ENCODE results near the gene VPS9D1. TPM values are rescaled to one million over a fixed set of nuclear protein-coding genes. Genes with fewer than 3 reads are reported as not detected.

Gene VPS9D1
- total RNA-seq, 4 donors from 2014 or later = 1.5 to 10.5 (median 3.6) TPM

GRCh38 chr16:89748921-89749320 lies 28.2 kb upstream of the VPS9D1 start:
- TF ChIP-seq CTCF (IDR thresholded peaks at IDR 0.05; ENCODE audit: low read depth) = no peak

GRCh38 chr16:89748076-89748475 lies 27.4 kb upstream of the VPS9D1 start:
- TF ChIP-seq CTCF (IDR thresholded peaks at IDR 0.05; ENCODE audit: low read depth) = no peak

- TF ChIP-seq CTCF (IDR thresholded peaks at IDR 0.05; ENCODE audit: low read depth) = no peak
These were observed 25.3 kb upstream of the VPS9D1 start for GRCh38 chr16:89746043-89746442.

- TF ChIP-seq CTCF (IDR thresholded peaks at IDR 0.05; ENCODE audit: low read depth) = no peak
These were observed 24.1 kb upstream of the VPS9D1 start for GRCh38 chr16:89744813-89745212.

GRCh38 chr16:89742948-89743347 lies 22.2 kb upstream of the VPS9D1 start:
- no peak for TF ChIP-seq CTCF (IDR thresholded peaks at IDR 0.05; ENCODE audit: low read depth)

GRCh38 chr16:89741342-89742014 lies 20.8 kb upstream of the VPS9D1 start:
- no peak for TF ChIP-seq CTCF (IDR thresholded peaks at IDR 0.05; ENCODE audit: low read depth)

GRCh38 chr16:89739383-89739782 lies 18.7 kb upstream of the VPS9D1 start:
- no peak for TF ChIP-seq CTCF (IDR thresholded peaks at IDR 0.05; ENCODE audit: low read depth)
